H1 (cell line): ENCODE data around the gene ZNF532. TPM values are rescaled to one million over a fixed set of nuclear protein-coding genes. Genes with fewer than 3 reads are reported as not detected.

ENCODE experiments used
- ATF2 ChIP-seq: IDR thresholded peaks from 2 replicates; pipeline ENCODE4 v1.6.1; 2012; ENCODE audit warnings: low read length, inconsistent platforms
- CBX8 ChIP-seq: fragments of 300-800, 300-1000 bp; sonication (generic); IDR thresholded peaks from 2 replicates; pipeline ENCODE4 v1.7.1; 2016; ENCODE audit warnings: low read depth, low read length, borderline replicate concordance
- CHD1 ChIP-seq: IDR thresholded peaks from 2 replicates; pipeline ENCODE4 v1.6.1; 2012; ENCODE audit warnings: low read depth, low read length, improper control_type of control experiment
- CTBP2 ChIP-seq: IDR thresholded peaks from 2 replicates; pipeline ENCODE4 v1.7.0; 2011; ENCODE audit warnings: borderline replicate concordance, mild to moderate bottlenecking, moderate library complexity, mixed read lengths, low read length; ENCODE audit not compliant: insufficient read depth, insufficient read length
- E2F6 ChIP-seq: IDR thresholded peaks from 2 replicates; pipeline ENCODE4 v1.6.1; 2012; ENCODE audit warnings: inconsistent platforms
- HDAC2 ChIP-seq, 2 experiments: fragments of 300-600 bp in 1 of 2; sonication (generic) in 1 of 2; IDR thresholded peaks; 2 replicates each; pipeline ENCODE4 v1.6.1; 2011 to 2012; ENCODE audit warnings: low read depth in 2 of 2, low read length in 2 of 2, mild to moderate bottlenecking in 2 of 2, moderate library complexity in 2 of 2, borderline replicate concordance in 1 of 2, inconsistent platforms in 1 of 2
- JUN ChIP-seq: IDR thresholded peaks from 2 replicates; pipeline ENCODE4 v1.6.1; 2011; ENCODE audit warnings: low read depth, mild to moderate bottlenecking, improper control_type of control experiment, low read length
- KDM1A ChIP-seq: fragments of 200-600, 300-600 bp; sonication (generic); IDR thresholded peaks from 2 replicates; pipeline ENCODE4 v1.7.1; 2016; ENCODE audit warnings: mild to moderate bottlenecking, low read length, borderline replicate concordance
- KDM5A ChIP-seq: fragments of 200-600 bp; IDR thresholded peaks from 2 replicates; pipeline ENCODE4 v1.7.1; 2012; ENCODE audit warnings: mild to moderate bottlenecking, low read length, inconsistent platforms, mixed read lengths
- MAFK ChIP-seq: IDR thresholded peaks from 2 replicates; pipeline ENCODE4 v1.6.1; 2012; ENCODE audit warnings: low read depth, mild to moderate bottlenecking, improper control_type of control experiment, low read length
- MAX ChIP-seq: IDR thresholded peaks from 2 replicates; pipeline ENCODE4 v1.6.1; 2012; ENCODE audit warnings: inconsistent platforms
- NANOG ChIP-seq: IDR thresholded peaks from 2 replicates; pipeline ENCODE4 v1.6.1; 2011; ENCODE audit warnings: low read length, low read depth, mild to moderate bottlenecking, inconsistent platforms; ENCODE audit not compliant: insufficient read depth, poor library complexity, severe bottlenecking
- POLR2A ChIP-seq, 2 experiments: IDR thresholded peaks; 1 replicate in 1 of 2; 2 replicates in 1 of 2; pipeline ENCODE4 v1.6.1; 2011; ENCODE audit warnings: low read depth in 2 of 2, low read length in 2 of 2, mild to moderate bottlenecking in 2 of 2; ENCODE audit errors: control extremely low read depth in 1 of 2
- POU5F1 ChIP-seq: IDR thresholded peaks from 2 replicates; pipeline ENCODE4 v1.6.1; 2011; ENCODE audit warnings: low read depth, mild to moderate bottlenecking, low read length, moderate library complexity
- RFX5 ChIP-seq: IDR thresholded peaks from 2 replicates; pipeline ENCODE4 v1.6.1; 2011; ENCODE audit warnings: low read depth, low read length, improper control_type of control experiment, borderline replicate concordance
- RNF2 ChIP-seq: fragments of 200-900, 300-1000 bp; sonication (generic); IDR thresholded peaks from 2 replicates; pipeline ENCODE4 v1.7.1; 2016; ENCODE audit warnings: borderline replicate concordance, low read depth, mild to moderate bottlenecking, antibody characterized with exemption, low read length; ENCODE audit not compliant: poor library complexity, severe bottlenecking; ENCODE audit errors: missing control alignments
- SIN3A ChIP-seq, 2 experiments: IDR thresholded peaks in 1 of 2; conservative IDR thresholded peaks in 1 of 2; 2 replicates each; pipeline ENCODE4 v1.6.1; 2011 to 2012; ENCODE audit warnings: low read length in 2 of 2, improper control_type of control experiment in 1 of 2, low read depth in 1 of 2, mild to moderate bottlenecking in 1 of 2
- SP1 ChIP-seq: IDR thresholded peaks from 2 replicates; pipeline ENCODE4 v1.6.1; 2011; ENCODE audit warnings: low read depth, low read length
- SP2 ChIP-seq: IDR thresholded peaks from 2 replicates; pipeline ENCODE4 v1.6.1; 2012; ENCODE audit warnings: mild to moderate bottlenecking, low read length, inconsistent platforms
- SP4 ChIP-seq: IDR thresholded peaks from 2 replicates; pipeline ENCODE4 v1.6.1; 2012; ENCODE audit warnings: low read length, inconsistent platforms
- polyA plus RNA-seq, 7 experiments: library from polyadenylated mRNA; depleted of rRNA in 3 of 7; stranded (reverse) in 5 of 7; unstranded in 2 of 7; fragments of >200 nt in 5 of 7; fragments of 200-250 nt in 2 of 7; gene quantifications; 1 replicate in 5 of 7; 2 replicates in 1 of 7; 4 replicates in 1 of 7; pipeline versions ENCODE4 v1.2.1 to v1.2.3, GENCODE V29; 2011 to 2013; ENCODE audit warnings: missing spikeins in 2 of 7, mixed read lengths in 2 of 7
- total RNA-seq: library from RNA; stranded (reverse); fragmentation: NEBNext Ultra II Directional; extraction: Animal tissue kit (Norgen Biotek cat#: 25700); gene quantifications from 2 replicates; pipeline ENCODE4 v1.2.1, GENCODE V29; 2021

ZNF532 gene
- total and polyA plus RNA-seq, 2 of the 8 experiments (the other 6 are each of a cell fraction or from before 2014, with no cell fraction given), result 143 to 240 TPM

GRCh38 chr18:58867281-58867961, 2.7 kb downstream of the ZNF532 start (continued):
- peak; percentile 49; the same call in 1 of the 2 replicates for TF ChIP-seq E2F6
- TF ChIP-seq NANOG, result no peak
- peak; percentile 69 to 92; a peak in 3 of 4 replicates for TF ChIP-seq HDAC2 (IDR thresholded peaks at IDR 0.05; ENCODE audit: borderline replicate concordance in 1 of 2, low read depth in 2 of 2, low read length in 2 of 2)
- TF ChIP-seq ATF2, result peak; percentile 95
- no peak for TF ChIP-seq RNF2
- no peak for TF ChIP-seq CHD1
- no peak for TF ChIP-seq CBX8
- peak in 1 of 2 experiments; percentile 76; a peak in 2 of 3 replicates for TF ChIP-seq POLR2A (IDR thresholded peaks at IDR 0.05; ENCODE audit: control extremely low read depth in 1 of 2, low read depth in 2 of 2, low read length in 2 of 2)
- TF ChIP-seq CTBP2, result peak; percentile 79
- TF ChIP-seq POU5F1, result no peak
- no peak for TF ChIP-seq SP2
- TF ChIP-seq SIN3A (conservative IDR thresholded peaks at IDR 0.05 in 1 of 2, IDR thresholded peaks at IDR 0.05 in 1 of 2; ENCODE audit: low read depth in 1 of 2, low read length in 2 of 2), result no peak
- TF ChIP-seq RFX5, result no peak
- no peak for TF ChIP-seq MAFK
- peak; percentile 48; the same call in 1 of the 2 replicates for TF ChIP-seq KDM1A
- TF ChIP-seq JUN, result no peak
- TF ChIP-seq MAX, result peak; percentile 45
- TF ChIP-seq KDM5A, result no peak
- TF ChIP-seq SP1, result peak; percentile 61; the same call in 1 of the 2 replicates
- TF ChIP-seq SP4, result no peak; the same call in 1 of the 2 replicates
